PFSK-1 (cell line): ENCODE results near the gene ADCY2.

ENCODE experiments used
- FOXP2 ChIP-seq: optimal IDR thresholded peaks from 2 replicates; pipeline ENCODE3; 2011; ENCODE audit warnings: borderline replicate concordance, control low read depth, inconsistent platforms; ENCODE audit not compliant: insufficient read depth; ENCODE audit errors: extremely low read length, extremely low read depth
- POLR2AphosphoS5 ChIP-seq: IDR thresholded peaks from 2 replicates; pipeline ENCODE4 v1.6.1; 2012; ENCODE audit warnings: low read depth, mild to moderate bottlenecking, control low read depth, low read length, moderate library complexity
- REST ChIP-seq, 2 experiments: IDR thresholded peaks; 2 replicates each; pipeline versions ENCODE4 v1.6.1 to v1.8.0; 2011 to 2012; ENCODE audit warnings: low read depth in 2 of 2, low read length in 2 of 2, control low read depth in 1 of 2, inconsistent platforms in 1 of 2, mild to moderate bottlenecking in 1 of 2, moderate library complexity in 1 of 2; ENCODE audit not compliant: insufficient read depth in 1 of 2

GRCh38 chr5:7425830-7426229, 29.9 kb downstream of the ADCY2 start:
- TF ChIP-seq POLR2AphosphoS5 (no peak), REST (IDR thresholded peaks at IDR 0.05; ENCODE audit: insufficient read depth in 1 of 2, low read depth in 2 of 2, low read length in 2 of 2) (no peak), FOXP2 (no peak)
